Osteoblast (primary cell): ENCODE measurements around the gene CTDSPL2. TPM values are rescaled to one million over a fixed set of nuclear protein-coding genes. Genes with fewer than 3 reads are reported as not detected.

Source experiments
- DNase-seq: peaks from one replicate; pipeline ENCODE4 v3.0.0; 2011; ENCODE audit warnings: low spot score, mixed read lengths; ENCODE audit not compliant: insufficient read length; ENCODE audit errors: missing footprints
- H2AFZ ChIP-seq: 2 replicates; pipeline ENCODE4 v1.6.0; 2011; ENCODE audit warnings: mild to moderate bottlenecking, low read length
- H3K27ac ChIP-seq: 2 replicates; pipeline ENCODE4 v1.5.1; 2011; ENCODE audit warnings: mild to moderate bottlenecking, low read depth, low read length, moderate library complexity
- H3K27me3 ChIP-seq: 2 replicates; pipeline ENCODE4 v1.6.0; 2012; ENCODE audit warnings: mild to moderate bottlenecking, control low read depth, inconsistent platforms, low read length, moderate library complexity; ENCODE audit not compliant: insufficient read depth
- H3K36me3 ChIP-seq: 2 replicates; pipeline ENCODE4 v1.5.1; 2011; ENCODE audit warnings: mild to moderate bottlenecking, low read length, control low read depth, moderate library complexity; ENCODE audit not compliant: insufficient read depth
- H3K4me1 ChIP-seq: 2 replicates; pipeline ENCODE4 v1.5.1; 2011; ENCODE audit warnings: mild to moderate bottlenecking, low read length, control low read depth, moderate library complexity; ENCODE audit not compliant: insufficient read depth
- H3K4me2 ChIP-seq: 2 replicates; pipeline ENCODE4 v1.6.0; 2011; ENCODE audit warnings: mild to moderate bottlenecking, low read length; ENCODE audit not compliant: insufficient read depth
- H3K4me3 ChIP-seq: fragments of 200-600 bp; sonication (generic); 3 replicates; pipeline ENCODE4 v1.5.1; 2012; ENCODE audit warnings: mild to moderate bottlenecking, low read length, inconsistent platforms; ENCODE audit not compliant: insufficient read depth
- H3K79me2 ChIP-seq: 2 replicates; pipeline ENCODE4 v1.6.0; 2012; ENCODE audit warnings: mild to moderate bottlenecking, low read length, control low read depth, inconsistent platforms; ENCODE audit not compliant: insufficient read depth
- H3K9me3 ChIP-seq: 2 replicates; pipeline ENCODE4 v1.5.1; 2011; ENCODE audit warnings: low read depth, low read length, control low read depth
- H4K20me1 ChIP-seq: 2 replicates; pipeline ENCODE4 v1.6.0; 2012; ENCODE audit warnings: mild to moderate bottlenecking, low read length, control low read depth; ENCODE audit not compliant: insufficient read depth
- total RNA-seq: library from RNA; depleted of rRNA; stranded (reverse); fragments of >200 nt; gene quantifications from 2 replicates; pipeline ENCODE4 v1.2.3, GENCODE V29; 2012
- TF ChIP-seq, protein P1 (sequence below): IDR thresholded peaks from 2 replicates; pipeline ENCODE4 v1.5.1; 2011; ENCODE audit warnings: mild to moderate bottlenecking, low read depth, low read length, moderate library complexity; ENCODE audit errors: extremely low read depth

The CTDSPL2 gene
- total RNA-seq, 1 donor, result 75.3 TPM

DNA sequence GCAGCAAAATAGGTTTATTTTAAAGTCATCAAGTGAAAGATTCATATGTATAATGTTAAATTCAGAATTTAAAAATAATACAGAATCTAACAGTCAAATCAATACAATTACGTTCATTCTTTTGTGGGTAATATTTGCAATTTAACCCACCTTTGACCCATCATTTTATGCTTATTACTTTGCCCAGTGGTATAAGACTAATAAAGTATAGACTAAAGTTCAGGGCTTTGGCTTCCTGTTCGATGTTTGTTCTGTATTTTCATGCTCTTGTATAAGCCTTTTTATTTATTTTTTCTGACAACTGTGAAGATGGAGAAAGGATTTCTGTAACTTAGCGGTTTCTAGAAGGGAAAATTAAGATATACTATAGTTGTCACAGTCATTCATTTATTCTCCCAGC is 65.2 kb downstream of the CTDSPL2 start:
- TF ChIP-seq, protein P1, sequence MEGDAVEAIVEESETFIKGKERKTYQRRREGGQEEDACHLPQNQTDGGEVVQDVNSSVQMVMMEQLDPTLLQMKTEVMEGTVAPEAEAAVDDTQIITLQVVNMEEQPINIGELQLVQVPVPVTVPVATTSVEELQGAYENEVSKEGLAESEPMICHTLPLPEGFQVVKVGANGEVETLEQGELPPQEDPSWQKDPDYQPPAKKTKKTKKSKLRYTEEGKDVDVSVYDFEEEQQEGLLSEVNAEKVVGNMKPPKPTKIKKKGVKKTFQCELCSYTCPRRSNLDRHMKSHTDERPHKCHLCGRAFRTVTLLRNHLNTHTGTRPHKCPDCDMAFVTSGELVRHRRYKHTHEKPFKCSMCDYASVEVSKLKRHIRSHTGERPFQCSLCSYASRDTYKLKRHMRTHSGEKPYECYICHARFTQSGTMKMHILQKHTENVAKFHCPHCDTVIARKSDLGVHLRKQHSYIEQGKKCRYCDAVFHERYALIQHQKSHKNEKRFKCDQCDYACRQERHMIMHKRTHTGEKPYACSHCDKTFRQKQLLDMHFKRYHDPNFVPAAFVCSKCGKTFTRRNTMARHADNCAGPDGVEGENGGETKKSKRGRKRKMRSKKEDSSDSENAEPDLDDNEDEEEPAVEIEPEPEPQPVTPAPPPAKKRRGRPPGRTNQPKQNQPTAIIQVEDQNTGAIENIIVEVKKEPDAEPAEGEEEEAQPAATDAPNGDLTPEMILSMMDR, result no peak
- no peak overlapping the region for H3K27ac ChIP-seq
- no peak for DNase-seq
- H3K27me3 ChIP-seq, result no peaks in the 10 kb centered on the region
- peaks cover 15% of the 10 kb centered on the region for H3K4me1 ChIP-seq
- peaks cover 22% of the 10 kb centered on the region for H3K79me2 ChIP-seq
- no peak overlapping the region for H2AFZ ChIP-seq
- peaks cover 11% of the 10 kb centered on the region for H3K36me3 ChIP-seq
- H3K4me3 ChIP-seq, result no peak overlapping the region
- H4K20me1 ChIP-seq, result peaks cover 12% of the 10 kb centered on the region
- no peaks in the 10 kb centered on the region for H3K9me3 ChIP-seq
- H3K4me2 ChIP-seq, result no peak overlapping the region

DNA sequence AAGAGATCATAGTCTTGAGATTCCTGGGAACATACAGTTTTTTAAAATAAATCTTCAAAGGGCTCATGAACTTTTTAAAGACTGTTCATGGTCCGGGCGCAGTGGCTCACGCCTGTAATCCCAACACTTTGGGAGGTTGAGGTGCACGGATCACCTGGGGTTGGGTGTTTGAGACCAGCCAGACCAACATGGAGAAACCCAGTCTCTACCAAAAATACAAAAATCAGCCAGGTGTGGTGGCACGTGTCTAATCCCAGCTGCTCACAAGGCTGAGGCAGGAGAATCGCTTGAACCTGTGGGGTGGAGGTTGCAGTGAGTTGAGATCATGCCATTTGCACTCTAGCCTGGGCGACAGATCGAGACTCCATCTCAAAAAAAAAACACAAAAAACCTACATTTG is 68.1 kb downstream of the CTDSPL2 start:
- H3K27ac ChIP-seq, result no peak overlapping the region
- H3K36me3 ChIP-seq, result peaks cover 12% of the 10 kb centered on the region
- H3K27me3 ChIP-seq, result no peaks in the 10 kb centered on the region
- H3K79me2 ChIP-seq, result peaks cover 21% of the 10 kb centered on the region
- no peak overlapping the region for H3K4me2 ChIP-seq
- TF ChIP-seq, protein P1, result no peak
- peaks cover 2% of the 10 kb centered on the region for H4K20me1 ChIP-seq
- no peak overlapping the region for H2AFZ ChIP-seq
- H3K4me1 ChIP-seq, result no peaks in the 10 kb centered on the region
- H3K9me3 ChIP-seq, result no peaks in the 10 kb centered on the region
- no peak for DNase-seq
- H3K4me3 ChIP-seq, result no peak overlapping the region

DNA sequence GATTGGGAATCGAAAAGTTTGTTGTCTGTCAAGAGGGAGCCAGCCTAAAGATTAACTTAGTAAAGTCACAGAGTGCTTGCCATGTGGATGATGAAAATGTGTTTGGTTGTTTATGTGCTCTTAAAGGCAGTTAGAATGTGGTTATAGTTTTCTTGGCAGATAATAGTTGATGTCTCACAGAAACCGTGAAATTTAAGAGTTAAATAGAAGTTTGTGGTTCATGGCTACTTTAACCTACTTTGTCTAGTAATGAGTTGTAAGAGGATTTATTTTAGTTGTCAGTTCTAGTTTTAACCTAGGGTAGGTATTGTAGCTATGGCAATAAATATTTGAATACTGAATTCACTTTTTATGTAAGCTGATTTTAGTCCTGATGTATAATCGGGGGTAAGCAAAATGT is 73.1 kb downstream of the CTDSPL2 start:
- peaks cover 10% of the 10 kb centered on the region for H3K36me3 ChIP-seq
- no peaks in the 10 kb centered on the region for H3K9me3 ChIP-seq
- no peaks in the 10 kb centered on the region for H4K20me1 ChIP-seq
- no peak overlapping the region for H3K4me2 ChIP-seq
- H3K79me2 ChIP-seq, result peaks cover 12% of the 10 kb centered on the region
- no peak overlapping the region for H3K4me3 ChIP-seq
- no peaks in the 10 kb centered on the region for H3K27me3 ChIP-seq
- no peaks in the 10 kb centered on the region for H3K4me1 ChIP-seq
- TF ChIP-seq, protein P1, result no peak
- H2AFZ ChIP-seq, result no peak overlapping the region
- DNase-seq, result no peak
- H3K27ac ChIP-seq, result no peak overlapping the region

DNA sequence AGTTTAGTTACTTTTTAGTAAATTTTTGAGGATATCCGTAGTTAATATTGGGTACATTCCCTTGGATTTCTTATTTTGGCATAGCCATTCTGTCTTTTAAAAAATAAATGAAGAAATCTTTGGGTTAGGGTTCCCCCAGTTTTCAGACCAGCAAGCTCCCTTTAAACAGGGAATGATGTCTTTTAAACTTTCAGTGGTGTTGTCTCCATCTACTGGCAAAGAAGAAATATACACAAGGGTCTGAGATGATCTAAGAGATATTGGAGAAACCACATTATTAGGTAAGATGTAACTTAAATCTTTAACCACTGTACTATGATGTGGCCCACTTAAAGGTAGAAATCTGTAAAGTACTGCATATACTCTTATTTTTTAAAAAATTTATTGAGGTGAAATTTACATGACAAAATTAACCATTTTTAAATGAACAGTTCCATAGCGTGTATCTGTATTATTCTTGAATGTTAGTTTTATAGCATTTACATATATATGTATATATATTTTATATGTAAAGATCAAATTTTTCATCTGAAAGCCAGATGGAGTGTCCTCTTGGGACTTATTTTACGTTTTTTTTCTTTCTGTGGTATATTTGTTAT is 74.4 kb downstream of the CTDSPL2 start:
- Histone ChIP-seq H3K79me2 (peaks cover 5% of the 10 kb centered on the region), H3K27me3 (no peaks in the 10 kb centered on the region), H3K27ac (no peak overlapping the region), H3K9me3 (no peaks in the 10 kb centered on the region), H3K4me3 (no peak overlapping the region), H3K36me3 (peaks cover 10% of the 10 kb centered on the region), H3K4me2 (no peak overlapping the region), H3K4me1 (no peaks in the 10 kb centered on the region), H2AFZ (no peak overlapping the region), H4K20me1 (no peaks in the 10 kb centered on the region)
- peak; percentile 53 for DNase-seq
- TF ChIP-seq, protein P1, result peak; percentile 68
